Measurements from ENCODE around the gene HNRNPA3.

GRCh38 chr2:177246000-177246399 is 33.4 kb downstream of the HNRNPA3 start:
- TF ChIP-seq EZH2 (IDR thresholded peaks at IDR 0.05) (no peak), POLR2AphosphoS5 (IDR thresholded peaks at IDR 0.05; ENCODE audit: borderline replicate concordance, low read depth, low read length) (no peak)
